ENCODE data around the gene CDKN1C.

GRCh38 chr11:2877474-2877873 lies 8.1 kb downstream of the CDKN1C start:
- TF ChIP-seq CTCF (conservative IDR thresholded peaks at IDR 0.05; ENCODE audit: low read depth, low read length) = no peak
- no peak for TF ChIP-seq EZH2 (IDR thresholded peaks at IDR 0.05; ENCODE audit: low read length, unreplicated experiment)
